HG02763 (cell line): Measurements from ENCODE around the gene RDX.
"Not testable (repeated sequence)": the region's sequence is repeated elsewhere in the genome, so short reads cannot be mapped to it uniquely, and the experiment has no call there.

Experiments
- ATAC-seq: cut with Tn5 transposase; IDR thresholded peaks from one replicate; pipeline ENCODE4 v1.9.1; 2021; ENCODE audit warnings: mild to moderate bottlenecking, moderate library complexity; ENCODE audit not compliant: unreplicated experiment

Gene RDX

GRCh38 chr11:110280595-110280994 is 15.8 kb downstream of the RDX start:
- ATAC-seq, result not testable (repeated sequence)

GRCh38 chr11:110279881-110280280 is 16.5 kb downstream of the RDX start:
- no peak for ATAC-seq

- ATAC-seq, result no peak
These were observed 23.5 kb downstream of the RDX start for GRCh38 chr11:110272919-110273318.

GRCh38 chr11:110269996-110270395 is 26.4 kb downstream of the RDX start:
- ATAC-seq, result no peak

GRCh38 chr11:110268441-110268840 is 28.0 kb downstream of the RDX start:
- ATAC-seq, result no peak

- no peak for ATAC-seq
These were observed 34.4 kb downstream of the RDX start for GRCh38 chr11:110262072-110262403.

- no peak for ATAC-seq
These were observed 35.0 kb downstream of the RDX start for GRCh38 chr11:110261195-110262071.

- ATAC-seq, result no peak
These were observed 42.9 kb downstream of the RDX start for GRCh38 chr11:110253525-110253924.

- no peak for ATAC-seq
These were observed 44.6 kb downstream of the RDX start for GRCh38 chr11:110251836-110252235.

- no peak for ATAC-seq
These were observed 46.2 kb downstream of the RDX start for GRCh38 chr11:110250168-110250567.

- ATAC-seq, result no peak
These were observed 46.6 kb downstream of the RDX start for GRCh38 chr11:110249766-110250165.

- ATAC-seq, result no peak
These were observed 47.3 kb downstream of the RDX start for GRCh38 chr11:110249066-110249465.

GRCh38 chr11:110243791-110244190 is 52.6 kb downstream of the RDX start:
- ATAC-seq, result no peak

GRCh38 chr11:110242746-110243145 is 53.7 kb downstream of the RDX start:
- ATAC-seq, result no peak

- no peak for ATAC-seq
These were observed 54.2 kb downstream of the RDX start for GRCh38 chr11:110242188-110242587.

- ATAC-seq, result no peak
These were observed 60.4 kb downstream of the RDX start for GRCh38 chr11:110235966-110236365.

GRCh38 chr11:110230377-110230776 is 66.0 kb downstream of the RDX start:
- ATAC-seq, result no peak

- no peak for ATAC-seq
These were observed 77.2 kb downstream of the RDX start for GRCh38 chr11:110219006-110219785.

GRCh38 chr11:110217936-110218335 is 78.5 kb downstream of the RDX start:
- no peak for ATAC-seq

GRCh38 chr11:110217223-110217877 is 79.1 kb downstream of the RDX start:
- no peak for ATAC-seq

- ATAC-seq, result not testable (repeated sequence)
These were observed 87.1 kb downstream of the RDX start for GRCh38 chr11:110209313-110209694.
